ENCODE data around the gene CYP2A7. TPM values are rescaled to one million over a fixed set of nuclear protein-coding genes. Genes with fewer than 3 reads are reported as not detected.
"Not testable (repeated sequence)": the region's sequence is repeated elsewhere in the genome, so short reads cannot be mapped to it uniquely, and the experiment has no call there.

Gene CYP2A7
- not detected for total RNA-seq
- long read RNA-seq, result 0 reads

GRCh38 chr19:40882062-40882461 lies at the start of gene CYP2A7:
TSS of gene CYP2A7 (minus strand) at chr19:40882231. CDS start at chr19:40882210, 21 bp downstream.
- DNase-seq; intact Hi-C loops (cut with DNase I); ATAC-seq: not testable (repeated sequence)

- intact Hi-C loops (cut with DNase I); ATAC-seq: not testable (repeated sequence)
These were observed 48.8 kb upstream of the CYP2A7 start for GRCh38 chr19:40930799-40931198.

GRCh38 chr19:40929942-40930341 lies 47.9 kb upstream of the CYP2A7 start:
- DNase-seq; ATAC-seq; intact Hi-C loops (cut with DNase I): not testable (repeated sequence)

More at GRCh38 chr19:40930799-40931198, 48.8 kb upstream of the CYP2A7 start:
- not testable (repeated sequence) for DNase-seq

- ATAC-seq (no peak), DNase-seq (no peak)
- intact Hi-C loops (cut with DNase I), result no loop called here
These were observed 46.8 kb upstream of the CYP2A7 start for GRCh38 chr19:40928850-40929249.

GRCh38 chr19:40927567-40927966 lies 45.5 kb upstream of the CYP2A7 start:
- DNase-seq (no peak), ATAC-seq (no peak)
- intact Hi-C loops (cut with DNase I), result no loop called here

GRCh38 chr19:40926276-40926675 lies 44.2 kb upstream of the CYP2A7 start:
- ATAC-seq, DNase-seq: not testable (repeated sequence)

GRCh38 chr19:40923934-40924391 lies 41.9 kb upstream of the CYP2A7 start:
- intact Hi-C loops (cut with DNase I), result no loop called here
- ATAC-seq (no peak), DNase-seq (no peak)

More at GRCh38 chr19:40926276-40926675, 44.2 kb upstream of the CYP2A7 start:
- intact Hi-C loops (cut with DNase I), result not testable (repeated sequence)

GRCh38 chr19:40922237-40923160 lies 40.5 kb upstream of the CYP2A7 start:
- intact Hi-C loops (cut with DNase I); ATAC-seq; DNase-seq: not testable (repeated sequence)

- ATAC-seq, result peak in 1 of 2 donors; percentile 61
- DNase-seq, result no peak
These were observed 39.2 kb upstream of the CYP2A7 start for GRCh38 chr19:40921005-40921897.

GRCh38 chr19:40920300-40921004 lies 38.4 kb upstream of the CYP2A7 start:
- ATAC-seq (no peak), DNase-seq (no peak)
- intact Hi-C loops (cut with DNase I), result no loop called here

More at GRCh38 chr19:40921005-40921897, 39.2 kb upstream of the CYP2A7 start:
- intact Hi-C loops (cut with DNase I), result no loop called here

GRCh38 chr19:40919530-40920299 lies 37.7 kb upstream of the CYP2A7 start:
- intact Hi-C loops (cut with DNase I); ATAC-seq; DNase-seq: not testable (repeated sequence)

- intact Hi-C loops (cut with DNase I); DNase-seq; ATAC-seq: not testable (repeated sequence)
These were observed 36.3 kb upstream of the CYP2A7 start for GRCh38 chr19:40918303-40918702.

- intact Hi-C loops (cut with DNase I), result no loop called here
- ATAC-seq, result no peak
These were observed 26.9 kb upstream of the CYP2A7 start for GRCh38 chr19:40908976-40909375.

GRCh38 chr19:40907968-40908735 lies 26.1 kb upstream of the CYP2A7 start:
- no peak for DNase-seq
- intact Hi-C loops (cut with DNase I), result no loop called here
- peak in 1 of 2 donors; percentile 34 for ATAC-seq

More at GRCh38 chr19:40908976-40909375, 26.9 kb upstream of the CYP2A7 start:
- DNase-seq, result no peak

GRCh38 chr19:40906512-40906911 lies 24.5 kb upstream of the CYP2A7 start:
- intact Hi-C loops (cut with DNase I), result no loop called here
- DNase-seq (no peak), ATAC-seq (no peak)

GRCh38 chr19:40904673-40905156 lies 22.7 kb upstream of the CYP2A7 start:
- intact Hi-C loops (cut with DNase I); DNase-seq: not testable (repeated sequence)
- ATAC-seq, result peak in 1 of 2 donors; percentile 19

All from left cardiac atrium (tissue), 4 donors.